Endothelial cell of umbilical vein (primary cell): ENCODE data around the gene YAP1. TPM values are rescaled to one million over a fixed set of nuclear protein-coding genes. Genes with fewer than 3 reads are reported as not detected.

Experiments used
- BruUV-seq: library from RNA; stranded (reverse); fragments of 400-500 nt; replicated peaks from 2 replicates; lab custom pipeline; 2021; lab: Mats Ljungman, UMichigan
- CTCF ChIA-PET: fragments of 300-600, 350-600 bp; sonication (Branson Sonifier 250); formaldehyde crosslinking; loops from one replicate; lab custom pipeline; 2021; ENCODE audit warnings: antibody characterized with exemption, inconsistent platforms; lab: Charles Lee
- POLR2A ChIA-PET: fragments of 300-600, 350-600 bp; sonication (Branson Sonifier 250); formaldehyde crosslinking; loops from one replicate; lab custom pipeline; 2021; ENCODE audit warnings: antibody characterized with exemption, inconsistent platforms; lab: Charles Lee
- DNase-seq: peaks from one replicate; pipeline ENCODE4 v3.0.0-alpha.2; 2011; ENCODE audit warnings: low read depth, low spot score
- FAIRE-seq: peaks from 2 replicates; lab custom pipeline; 2011; peaks lifted over from hg19 to GRCh38; lab: Jason Lieb, UNC
- H2AFZ ChIP-seq: 2 replicates; pipeline ENCODE4 v1.6.0; 2012; ENCODE audit warnings: low read depth, low read length, control low read depth, inconsistent platforms
- H3K27ac ChIP-seq: 2 replicates; pipeline ENCODE4 v1.5.1; 2011; ENCODE audit warnings: low read depth, mild to moderate bottlenecking, control low read depth, low read length, moderate library complexity; ENCODE audit not compliant: insufficient read depth
- H3K27me3 ChIP-seq, 2 experiments: 2 replicates each; pipeline versions ENCODE4 v1.6.0 to v1.6.1; 2011; ENCODE audit warnings: low read length in 2 of 2, mixed read lengths in 1 of 2; ENCODE audit not compliant: control insufficient read depth in 2 of 2, insufficient read depth in 2 of 2
- H3K36me3 ChIP-seq, 2 experiments: 2 replicates in 1 of 2; 3 replicates in 1 of 2; pipeline ENCODE4 v1.5.1; 2011; ENCODE audit warnings: low read length in 2 of 2, mild to moderate bottlenecking in 1 of 2, moderate library complexity in 1 of 2; ENCODE audit not compliant: control insufficient read depth in 2 of 2, insufficient read depth in 2 of 2; ENCODE audit errors: extremely low read depth in 1 of 2
- H3K4me1 ChIP-seq: 3 replicates; pipeline ENCODE4 v1.5.1; 2011; ENCODE audit warnings: mild to moderate bottlenecking, low read length; ENCODE audit not compliant: control insufficient read depth, insufficient read depth; ENCODE audit errors: extremely low read depth
- H3K4me2 ChIP-seq: 2 replicates; pipeline ENCODE4 v1.6.1; 2011; ENCODE audit warnings: low read length, control low read depth, mixed read lengths; ENCODE audit not compliant: insufficient read depth
- H3K4me3 ChIP-seq, 3 experiments: fragments of 200-600 bp in 1 of 3; sonication (generic), shearing (Covaris generic) in 1 of 3; replicated peaks in 1 of 3; 2 replicates each; pipeline ENCODE4 v1.5.1; 2011 to 2016; ENCODE audit warnings: control low read depth in 3 of 3, low read length in 3 of 3, mild to moderate bottlenecking in 2 of 3, inconsistent platforms in 1 of 3, low read depth in 1 of 3, moderate library complexity in 1 of 3; ENCODE audit not compliant: insufficient read depth in 1 of 3
- H3K79me2 ChIP-seq: 2 replicates; pipeline ENCODE4 v1.6.0; 2012; ENCODE audit warnings: low read length, inconsistent platforms; ENCODE audit not compliant: control insufficient read depth, insufficient read depth
- H3K9ac ChIP-seq: replicated peaks from 2 replicates; pipeline ENCODE3; 2011; ENCODE audit warnings: low read length, control low read depth; ENCODE audit not compliant: insufficient read depth; ENCODE audit errors: extremely low read depth
- H3K9me1 ChIP-seq: replicated peaks from 3 replicates; pipeline ENCODE4 v1.6.0; 2011; ENCODE audit warnings: mild to moderate bottlenecking, low read length; ENCODE audit not compliant: control insufficient read depth, insufficient read depth; ENCODE audit errors: extremely low read depth
- H3K9me3 ChIP-seq: replicated peaks from 2 replicates; pipeline ENCODE4 v1.5.1; 2012; ENCODE audit warnings: low read length, inconsistent platforms; ENCODE audit not compliant: control insufficient read depth, insufficient read depth
- H4K20me1 ChIP-seq: replicated peaks from 2 replicates; pipeline ENCODE3; 2011; ENCODE audit warnings: mild to moderate bottlenecking, low read length; ENCODE audit not compliant: control insufficient read depth, insufficient read depth; ENCODE audit errors: extremely low read depth
- CTCF ChIP-seq, 2 donors: IDR thresholded peaks; 1 replicate in 1 of 2; 2 replicates in 1 of 2; pipeline ENCODE4 v1.5.1; 2011; ENCODE audit warnings: low read length in 2 of 2, mild to moderate bottlenecking in 2 of 2, moderate library complexity in 2 of 2, control low read depth in 1 of 2, inconsistent platforms in 1 of 2, low read depth in 1 of 2; ENCODE audit not compliant: insufficient read depth in 1 of 2; ENCODE audit errors: extremely low read depth in 1 of 2
- EZH2 ChIP-seq: IDR thresholded peaks from 2 replicates; pipeline ENCODE4 v1.6.1; 2012; ENCODE audit warnings: borderline replicate concordance, low read depth, mild to moderate bottlenecking, moderate library complexity, low read length, inconsistent platforms; ENCODE audit not compliant: severe bottlenecking
- FOS ChIP-seq: IDR thresholded peaks from 2 replicates; pipeline ENCODE4 v1.6.1; 2011; ENCODE audit warnings: mild to moderate bottlenecking, low read length, moderate library complexity, borderline replicate concordance; ENCODE audit not compliant: insufficient read depth
- GATA2 ChIP-seq: IDR thresholded peaks from 2 replicates; pipeline ENCODE4 v1.7.0; 2011; ENCODE audit warnings: low read depth, mild to moderate bottlenecking, moderate library complexity, mixed read lengths, low read length; ENCODE audit not compliant: insufficient read length, insufficient read depth
- JUN ChIP-seq: IDR thresholded peaks from 2 replicates; pipeline ENCODE4 v1.6.1; 2011; ENCODE audit warnings: borderline replicate concordance, low read depth; ENCODE audit not compliant: insufficient read length, insufficient read depth
- MAX ChIP-seq: IDR thresholded peaks from 2 replicates; pipeline ENCODE4 v1.6.1; 2011; ENCODE audit not compliant: insufficient read depth, insufficient read length
- POLR2A ChIP-seq: IDR thresholded peaks from 2 replicates; pipeline ENCODE4 v1.6.1; 2012; ENCODE audit warnings: low read depth, mild to moderate bottlenecking, control low read depth, low read length
- POLR2AphosphoS5 ChIP-seq: IDR thresholded peaks from 2 replicates; pipeline ENCODE4 v1.6.1; 2012; ENCODE audit warnings: low read depth, mild to moderate bottlenecking, control low read depth, low read length, moderate library complexity; ENCODE audit not compliant: insufficient read depth
- dilution Hi-C: fragments of 300-500 bp; cut with MboI; formaldehyde crosslinking; loops from one replicate; pipeline ENCODE4 v1.15.0; 2019; ENCODE audit warnings: low sequenced_read_pairs; ENCODE audit not compliant: extremely low pct_ligation_motif_present
- intact Hi-C: fragments of 100-400 bp; cut with micrococcal nuclease; formaldehyde crosslinking; loops from one replicate; pipeline ENCODE4 v1.10.0; 2022
- polyA plus RNA-seq, 4 experiments: library from polyadenylated mRNA; depleted of rRNA in 3 of 4; stranded (reverse) in 3 of 4; unstranded in 1 of 4; fragments of >200 nt; gene quantifications; 2 replicates each; pipeline versions ENCODE4 v1.2.1 to v1.2.3, GENCODE V29; 2011 to 2012; ENCODE audit warnings: missing spikeins in 1 of 4
- total RNA-seq: library from RNA; stranded (reverse); gene quantifications from 2 replicates; pipeline ENCODE4 v1.2.3, GENCODE V29; 2021

The YAP1 gene
- total and polyA plus RNA-seq, 2 donors (not counting 3 experiments of a cell fraction or from before 2014, with no cell fraction given) = 32.6 to 48.9 TPM

GRCh38 chr11:102070766-102071165 lies 39.5 kb upstream of the YAP1 start:
- no peaks in the 10 kb centered on the region for H3K79me2 ChIP-seq
- H3K4me1 ChIP-seq = no peaks in the 10 kb centered on the region
- no peaks in the 10 kb centered on the region for H4K20me1 ChIP-seq
- H3K27ac ChIP-seq = no peak overlapping the region
- no peak overlapping the region for H3K4me3 ChIP-seq
- H3K36me3 ChIP-seq = no peaks in the 10 kb centered on the region
- intact Hi-C loops (no loop called here), dilution Hi-C loops (no loop called here)
- no peak overlapping the region for H2AFZ ChIP-seq
- no peak for FAIRE-seq
- no peaks in the 10 kb centered on the region for H3K9me3 ChIP-seq
- no peak overlapping the region for H3K4me2 ChIP-seq
- no peak for DNase-seq
- BruUV-seq = no TSS peak
- ChIA-PET POLR2A (no interaction called here), CTCF (interaction anchor here (1.6 kb wide), 1 partner anchor 9 kb away, joined by 3 read pairs; no protein-coding TSS in a partner anchor)
- no peak overlapping the region for H3K9ac ChIP-seq
- H3K9me1 ChIP-seq = no peaks in the 10 kb centered on the region
- peaks cover under 1 to 3% of the 10 kb centered on the region in 2 experiments for H3K27me3 ChIP-seq
- TF ChIP-seq MAX = no peak
- TF ChIP-seq GATA2 = no peak
- no peak for TF ChIP-seq CTCF (IDR thresholded peaks at IDR 0.05; ENCODE audit: extremely low read depth in 1 of 2, insufficient read depth in 1 of 2, low read depth in 1 of 2, low read length in 2 of 2)
- no peak for TF ChIP-seq JUN
- no peak for TF ChIP-seq EZH2
- TF ChIP-seq POLR2AphosphoS5 = no peak
- no peak for TF ChIP-seq POLR2A
- no peak for TF ChIP-seq FOS
